Endodermal cell (in vitro differentiated cells): ENCODE data around the gene HS6ST3. TPM values are rescaled to one million over a fixed set of nuclear protein-coding genes. Genes with fewer than 3 reads are reported as not detected.

Experiments used
- DNase-seq: peaks from one replicate; pipeline ENCODE4 v3.0.0-alpha.2; 2017
- H3K27ac ChIP-seq: 2 replicates; pipeline ENCODE4 v1.5.1; 2013; ENCODE audit warnings: mild to moderate bottlenecking, low read depth, low read length, moderate library complexity
- H3K27me3 ChIP-seq: 2 replicates; pipeline ENCODE4 v1.6.1; 2013; ENCODE audit warnings: mild to moderate bottlenecking, low read length, moderate library complexity; ENCODE audit not compliant: insufficient read depth, control insufficient read depth, poor library complexity, severe bottlenecking
- H3K36me3 ChIP-seq: 2 replicates; pipeline ENCODE4 v1.7.0; 2013; ENCODE audit warnings: mild to moderate bottlenecking, low read length, moderate library complexity; ENCODE audit not compliant: control insufficient read depth, insufficient read depth
- H3K4me1 ChIP-seq: one replicate; pipeline ENCODE4 v1.7.0; 2013; ENCODE audit warnings: low read length; ENCODE audit not compliant: control insufficient read depth, insufficient read depth
- H3K4me3 ChIP-seq: 2 replicates; pipeline ENCODE4 v1.5.1; 2013; ENCODE audit warnings: mild to moderate bottlenecking, low read length, moderate library complexity
- H3K9ac ChIP-seq: 2 replicates; pipeline ENCODE4 v1.6.1; 2013; ENCODE audit warnings: mild to moderate bottlenecking, low read length, moderate library complexity; ENCODE audit not compliant: poor library complexity, severe bottlenecking; ENCODE audit errors: extremely low read depth
- H3K9me3 ChIP-seq: 2 replicates; pipeline ENCODE4 v1.6.1; 2013; ENCODE audit warnings: mild to moderate bottlenecking, low read length, moderate library complexity; ENCODE audit not compliant: control insufficient read depth
- H3K27ac Mint-ChIP-seq: 2 replicates; pipeline ENCODE4 v1.8.0; 2020; ENCODE audit warnings: mixed read lengths
- H3K27me3 Mint-ChIP-seq: 2 replicates; pipeline ENCODE4 v1.8.0; 2021; ENCODE audit warnings: mild to moderate bottlenecking, mixed read lengths; ENCODE audit not compliant: insufficient read depth
- H3K36me3 Mint-ChIP-seq: 2 replicates; pipeline ENCODE4 v1.8.0; 2020; ENCODE audit warnings: low read depth, mixed read lengths
- H3K4me1 Mint-ChIP-seq: 2 replicates; pipeline ENCODE4 v1.8.0; 2020; ENCODE audit warnings: mixed read lengths
- H3K4me3 Mint-ChIP-seq: 2 replicates; pipeline ENCODE4 v1.8.0; 2020; ENCODE audit warnings: mild to moderate bottlenecking, moderate library complexity, mixed read lengths
- H3K9me3 Mint-ChIP-seq: 2 replicates; pipeline ENCODE4 v1.8.0; 2020; ENCODE audit warnings: mild to moderate bottlenecking, mixed read lengths
- CTCF ChIP-seq: fragments of 200-600 bp; sonication (generic); conservative IDR thresholded peaks from 2 replicates; pipeline ENCODE4 v1.5.0; 2021; ENCODE audit warnings: antibody characterized with exemption, mild to moderate bottlenecking
- WGBS, 2 experiments: methylation state at CpG; one replicate each; pipeline versions ENCODE4 v1.1.5 to v1.1.7; 2013; ENCODE audit warnings: missing lambda C conversion rate in 2 of 2, mixed read lengths in 1 of 2; ENCODE audit not compliant: insufficient coverage in 1 of 2, insufficient read length in 1 of 2; 5-methylcytosine and 5-hydroxymethylcytosine counted together
- total RNA-seq, 2 donors: library from RNA; stranded (reverse); fragmentation: NEBNext Ultra II Directional in 1 of 2; extraction: Animal tissue kit (Norgen Biotek cat#: 25700) in 1 of 2; gene quantifications; 2 replicates in 1 of 2; 3 replicates in 1 of 2; pipeline ENCODE4 v1.2.1, GENCODE V29; 2021

HS6ST3 gene
- total RNA-seq, 2 donors from 2014 or later, result 0.84 to 1.1 TPM

- no peak overlapping the region for H3K4me3 Mint-ChIP-seq
- H3K27me3 Mint-ChIP-seq, result no peaks in the 10 kb centered on the region
- DNase-seq, result no peak
- 86 to 91% methylated on average over 7 to 8 of the region's 8 CpGs for WGBS, 2 experiments
- no peaks in the 10 kb centered on the region for H3K4me1 Mint-ChIP-seq
- no peak overlapping the region for H3K9ac ChIP-seq
- peaks cover 4% of the 10 kb centered on the region for H3K9me3 ChIP-seq
- no peak overlapping the region for H3K27ac Mint-ChIP-seq
- H3K9me3 Mint-ChIP-seq, result peaks cover 6% of the 10 kb centered on the region
- no peaks in the 10 kb centered on the region for H3K27me3 ChIP-seq
- no peak overlapping the region for H3K27ac ChIP-seq
- H3K36me3 Mint-ChIP-seq, result no peaks in the 10 kb centered on the region
- TF ChIP-seq CTCF, result no peak
- H3K36me3 ChIP-seq, result no peaks in the 10 kb centered on the region
- no peaks in the 10 kb centered on the region for H3K4me1 ChIP-seq
- H3K4me3 ChIP-seq, result no peak overlapping the region
Observed at GRCh38 chr13:96646515-96647211, 556.8 kb downstream of the HS6ST3 start.

GRCh38 chr13:96650301-96650886 lies 560.5 kb downstream of the HS6ST3 start:
- Mint-ChIP-seq H3K4me3 (no peak overlapping the region), H3K4me1 (no peaks in the 10 kb centered on the region), H3K36me3 (no peaks in the 10 kb centered on the region), H3K27ac (no peak overlapping the region), H3K27me3 (no peaks in the 10 kb centered on the region), H3K9me3 (no peaks in the 10 kb centered on the region)
- peak; percentile 60 for TF ChIP-seq CTCF
- Histone ChIP-seq H3K27ac (no peak overlapping the region), H3K27me3 (peaks cover 8% of the 10 kb centered on the region), H3K4me1 (no peaks in the 10 kb centered on the region), H3K9ac (no peak overlapping the region), H3K4me3 (no peak overlapping the region), H3K36me3 (no peaks in the 10 kb centered on the region), H3K9me3 (no peaks in the 10 kb centered on the region)
- WGBS, 2 experiments, result 83 to 86% methylated on average over 1 to 3 of the region's 3 CpGs
- no peak for DNase-seq

- Histone ChIP-seq H3K4me1 (no peaks in the 10 kb centered on the region), H3K36me3 (no peaks in the 10 kb centered on the region), H3K9ac (no peak overlapping the region), H3K9me3 (no peaks in the 10 kb centered on the region), H3K27ac (no peak overlapping the region), H3K4me3 (no peak overlapping the region), H3K27me3 (peaks cover 14% of the 10 kb centered on the region)
- H3K4me1 Mint-ChIP-seq, result no peaks in the 10 kb centered on the region
- WGBS, 2 experiments, result 73 to 86% methylated on average over 1 of the region's 1 CpG
- H3K9me3 Mint-ChIP-seq, result no peaks in the 10 kb centered on the region
- H3K27ac Mint-ChIP-seq, result no peak overlapping the region
- DNase-seq, result no peak
- no peak for TF ChIP-seq CTCF
- H3K36me3 Mint-ChIP-seq, result no peaks in the 10 kb centered on the region
- peaks cover 3% of the 10 kb centered on the region for H3K27me3 Mint-ChIP-seq
- H3K4me3 Mint-ChIP-seq, result no peak overlapping the region
Observed at GRCh38 chr13:96651598-96651997, 561.7 kb downstream of the HS6ST3 start.
